Kidney (tissue), 14 donors: ENCODE measurements around the gene INPP4A. TPM values are rescaled to one million over a fixed set of nuclear protein-coding genes. Genes with fewer than 3 reads are reported as not detected.

Experiments used
- DNase-seq, 5 donors: peaks; one replicate each; pipeline ENCODE4 v3.0.0-alpha.2; 2013 to 2020
- FAIRE-seq: peaks from 2 replicates; lab custom pipeline; 2012; peaks lifted over from hg19 to GRCh38; lab: Jason Lieb, UNC
- H3K27ac ChIP-seq, 2 donors: one replicate each; pipeline ENCODE4 v1.7.0; 2013; ENCODE audit warnings: low read depth in 2 of 2, low read length in 2 of 2, inconsistent platforms in 1 of 2
- H3K27me3 ChIP-seq: one replicate; pipeline ENCODE4 v1.7.1; 2013; ENCODE audit warnings: low read length, inconsistent platforms; ENCODE audit not compliant: control insufficient read depth, insufficient read depth
- H3K36me3 ChIP-seq, 3 donors: one replicate each; pipeline versions ENCODE4 v1.7.0 to v1.7.1; 2013; ENCODE audit warnings: low read length in 3 of 3, control low read depth in 1 of 3, inconsistent platforms in 1 of 3; ENCODE audit not compliant: insufficient read depth in 3 of 3, control insufficient read depth in 2 of 3
- H3K4me1 ChIP-seq, 3 donors: one replicate each; pipeline versions ENCODE4 v1.7.0 to v1.7.1; 2013; ENCODE audit warnings: low read length in 3 of 3, inconsistent platforms in 1 of 3, low read depth in 1 of 3; ENCODE audit not compliant: control insufficient read depth in 2 of 3, insufficient read depth in 2 of 3
- H3K4me3 ChIP-seq, 3 donors: one replicate each; pipeline versions ENCODE4 v1.7.0 to v1.8.1; 2013; ENCODE audit warnings: low read length in 3 of 3, control low read depth in 1 of 3, inconsistent platforms in 1 of 3
- H3K9ac ChIP-seq, 3 donors: one replicate each; pipeline versions ENCODE4 v1.7.0 to v1.7.1; 2013; ENCODE audit warnings: low read length in 3 of 3, control low read depth in 1 of 3, inconsistent platforms in 1 of 3
- H3K9me3 ChIP-seq, 3 donors: one replicate each; pipeline versions ENCODE4 v1.7.0 to v1.7.1; 2013; ENCODE audit warnings: low read length in 3 of 3, control low read depth in 1 of 3, inconsistent platforms in 1 of 3; ENCODE audit not compliant: control insufficient read depth in 2 of 3, insufficient read depth in 1 of 3
- CTCF ChIP-seq: IDR thresholded peaks from 3 replicates; pipeline ENCODE4 v1.5.1; 2012; ENCODE audit warnings: mild to moderate bottlenecking, moderate library complexity, borderline replicate concordance; ENCODE audit not compliant: insufficient read depth; ENCODE audit errors: extremely low read depth
- intact Hi-C: fragments of 100-400 bp; cut with DNase I; formaldehyde crosslinking; loops from one replicate; pipeline ENCODE4 v1.11.1; 2022
- polyA plus RNA-seq: library from polyadenylated mRNA; stranded (reverse); fragments of 350-450 nt; fragmentation: Illumina TruSeq; extraction: RNeasy Lipid Tissue Mini Kit (QIAGEN cat#74804); gene quantifications from one replicate; pipeline ENCODE4 v1.2.3, GENCODE V29; 2014; ENCODE audit warnings: low read depth, low replicate concordance; ENCODE audit not compliant: insufficient read depth
- total RNA-seq: library from RNA; stranded (reverse); fragmentation: NEBNext Ultra II Directional; extraction: Animal tissue kit (Norgen Biotek cat#: 25700); gene quantifications from one replicate; pipeline ENCODE4 v1.2.1, GENCODE V29; 2021
- donor health status: control.
- donor health status: control.
- donor health status: control.
- donor health status: control.
- donor health status: control.
- donor health status: DM: yes; HTN: yes; CAD: no.
- donor health status: Normal renal cell carcinoma (clear cell type).

INPP4A gene
- total and polyA plus RNA-seq, 2 donors from 2014 or later: 4.1 to 27.9 TPM

DNA sequence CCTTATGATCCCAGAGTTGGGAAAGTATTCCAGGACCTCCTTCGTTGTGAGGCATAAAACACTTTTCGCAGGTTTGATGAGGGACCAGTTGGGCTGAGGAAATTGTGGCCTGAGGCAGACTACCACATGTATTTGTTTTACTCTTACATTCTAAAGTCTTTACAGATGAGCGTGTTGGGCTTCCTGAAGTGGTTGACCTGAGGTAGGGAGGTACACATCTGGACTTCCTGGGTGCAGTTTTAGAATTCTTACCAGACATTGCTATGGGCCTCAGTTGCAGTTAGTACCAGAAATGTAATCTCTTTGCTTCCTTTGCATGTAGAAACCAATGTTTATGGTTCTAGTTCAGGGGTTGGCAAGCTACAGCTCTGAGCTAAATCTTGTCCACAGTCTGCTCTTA lies 114.9 kb downstream of the INPP4A start:
- DNase-seq: no peak
- Histone ChIP-seq H3K9ac (no peak overlapping the region), H3K36me3 (peaks cover 0 to 8% (median 0%) of the 10 kb centered on the region in 3 donors)

DNA sequence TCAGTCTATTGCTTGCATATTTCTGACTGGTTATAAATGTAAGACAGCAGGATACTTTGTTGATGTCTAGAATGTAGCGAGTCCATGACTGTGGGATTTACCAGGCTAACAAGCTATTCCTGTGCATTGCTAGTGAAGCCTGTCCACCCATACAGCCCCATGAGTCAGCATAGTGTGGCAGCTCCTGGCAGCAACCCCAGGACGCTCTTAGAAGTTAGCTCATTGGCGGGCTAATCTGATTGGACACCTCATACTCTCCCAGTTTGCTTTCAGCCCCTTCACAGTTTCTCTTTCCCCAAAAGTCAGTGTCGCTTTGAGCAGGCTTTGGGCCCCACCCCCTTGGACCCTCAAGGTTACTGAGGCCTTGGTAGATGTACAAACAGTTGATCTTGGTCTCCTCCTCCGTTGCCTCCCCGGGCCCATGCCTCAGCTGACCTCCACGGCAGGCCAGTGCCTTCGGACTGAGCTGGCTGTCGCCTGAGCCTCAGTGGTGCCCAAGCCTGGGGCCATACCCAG lies 115.7 kb downstream of the INPP4A start:
- H3K27me3 ChIP-seq: no peaks in the 10 kb centered on the region
- H3K9me3 ChIP-seq: no peaks in the 10 kb centered on the region
- FAIRE-seq (no peak), DNase-seq (no peak)
- intact Hi-C loops: no loop called here
- no peak overlapping the region for H3K4me3 ChIP-seq
- H3K9ac ChIP-seq: no peak overlapping the region
- no peak for TF ChIP-seq CTCF
- peaks cover 0 to 2% (median 0%) of the 10 kb centered on the region in 3 donors for H3K4me1 ChIP-seq
- peaks cover 0 to 9% (median 0%) of the 10 kb centered on the region in 3 donors for H3K36me3 ChIP-seq
- no peak overlapping the region for H3K27ac ChIP-seq

More for the DNA sequence above, 114.9 kb downstream of the INPP4A start:
- TF ChIP-seq CTCF: no peak
- H3K4me3 ChIP-seq: no peak overlapping the region
- H3K27ac ChIP-seq: no peak overlapping the region
- no peak for FAIRE-seq
- H3K9me3 ChIP-seq: no peaks in the 10 kb centered on the region
- no peaks in the 10 kb centered on the region for H3K27me3 ChIP-seq
- intact Hi-C loops: no loop called here
- H3K4me1 ChIP-seq: peaks cover 0 to 2% (median 0%) of the 10 kb centered on the region in 3 donors

DNA sequence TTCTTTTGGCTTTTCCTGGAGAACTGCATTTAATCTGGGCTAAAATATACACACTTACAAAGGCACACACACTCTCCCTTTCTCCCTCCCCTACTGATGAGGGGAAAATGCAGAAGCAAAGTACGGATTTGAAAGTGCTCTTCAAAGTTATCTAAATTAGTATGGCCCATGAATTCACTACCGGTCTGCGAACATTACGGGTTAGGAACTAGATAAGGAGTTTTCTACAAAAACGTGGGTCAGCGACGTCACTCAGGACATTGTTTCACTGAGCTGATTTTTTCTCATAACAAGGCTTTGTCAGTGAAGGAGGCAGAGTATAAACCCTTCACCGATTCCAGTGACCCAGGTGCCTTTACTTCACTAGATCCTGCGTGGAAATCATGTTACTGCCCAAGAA lies 116.4 kb downstream of the INPP4A start:
- DNase-seq: no peak
- no peak overlapping the region for H3K27ac ChIP-seq
- intact Hi-C loops: no loop called here
- H3K4me1 ChIP-seq: peaks cover 0 to 2% (median 0%) of the 10 kb centered on the region in 3 donors
- no peak overlapping the region for H3K9ac ChIP-seq
- peaks cover 0 to 5% (median 0%) of the 10 kb centered on the region in 3 donors for H3K36me3 ChIP-seq
- TF ChIP-seq CTCF: no peak
- no peak overlapping the region for H3K4me3 ChIP-seq
- H3K9me3 ChIP-seq: no peaks in the 10 kb centered on the region
- H3K27me3 ChIP-seq: no peaks in the 10 kb centered on the region
- FAIRE-seq: no peak
